NK-92 treated with Interleukin-12 subunit alpha and Interleukin-12 subunit beta, amount 100 ng/mL, for 24 hours (cell line): Measurements from ENCODE around the gene CSRP1.

Experiments
- DNase-seq: peaks from one replicate; lab custom pipeline; 2025; lab: John Stamatoyannopoulos, UW

The CSRP1 gene

DNA sequence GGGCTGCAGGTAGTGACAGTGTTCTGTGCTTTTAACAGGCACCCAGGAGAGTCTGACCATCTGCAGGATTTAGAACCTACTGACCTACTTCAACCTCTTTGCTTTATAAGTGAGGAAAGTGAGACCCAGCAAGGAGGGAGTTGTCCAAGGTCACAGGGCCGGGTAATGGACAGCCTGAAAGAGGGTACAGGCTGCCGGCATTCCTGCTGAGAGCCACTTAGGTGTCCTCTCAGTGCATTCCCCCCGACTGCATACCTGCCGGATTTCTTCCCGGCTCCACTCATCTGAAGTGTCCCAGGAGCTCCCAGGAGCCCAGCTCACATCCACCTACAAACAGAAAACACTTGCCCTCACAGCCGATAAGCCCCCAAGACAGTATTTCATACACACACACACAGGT, 51.8 kb downstream of the CSRP1 start:
- DNase-seq, result no peak

DNA sequence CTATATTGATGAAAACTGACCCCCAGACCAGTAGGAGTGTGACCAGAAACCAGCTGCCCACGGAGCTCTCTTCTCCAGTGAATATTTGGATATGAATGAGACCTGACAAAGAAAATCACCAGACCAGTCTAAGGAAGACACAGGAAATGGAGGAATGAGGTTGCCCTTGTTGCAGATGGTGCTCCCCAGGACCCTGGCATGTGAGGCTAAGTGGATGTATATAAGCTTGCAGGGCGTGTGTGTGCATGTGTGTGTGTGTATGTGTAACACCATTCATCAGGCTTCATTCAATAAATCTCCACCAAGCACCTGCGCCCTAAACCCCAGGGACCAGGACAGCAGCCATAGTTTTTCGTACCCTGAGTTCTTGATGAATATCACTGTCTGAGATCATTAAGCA, 52.3 kb downstream of the CSRP1 start:
- no peak for DNase-seq

DNA sequence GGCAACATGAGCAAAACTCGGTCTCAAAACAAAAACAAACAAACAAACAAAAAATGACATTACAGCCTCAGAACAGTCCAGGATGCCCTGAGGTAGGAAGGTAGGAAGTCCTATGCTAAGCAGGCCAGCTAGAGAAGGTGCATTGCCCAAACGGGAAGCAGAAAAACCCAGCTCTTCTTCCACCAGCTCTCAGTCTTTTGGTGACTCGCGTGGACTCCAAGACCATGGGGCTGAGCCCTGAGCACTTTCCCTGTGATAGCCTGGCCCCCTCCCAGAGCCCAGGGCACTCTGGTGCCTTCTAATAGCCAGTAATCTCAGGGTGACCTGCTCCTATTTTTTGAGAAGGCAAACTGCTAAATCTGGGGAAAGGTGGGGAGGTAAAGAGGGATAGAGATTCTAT, 54.1 kb downstream of the CSRP1 start:
- DNase-seq, result no peak

DNA sequence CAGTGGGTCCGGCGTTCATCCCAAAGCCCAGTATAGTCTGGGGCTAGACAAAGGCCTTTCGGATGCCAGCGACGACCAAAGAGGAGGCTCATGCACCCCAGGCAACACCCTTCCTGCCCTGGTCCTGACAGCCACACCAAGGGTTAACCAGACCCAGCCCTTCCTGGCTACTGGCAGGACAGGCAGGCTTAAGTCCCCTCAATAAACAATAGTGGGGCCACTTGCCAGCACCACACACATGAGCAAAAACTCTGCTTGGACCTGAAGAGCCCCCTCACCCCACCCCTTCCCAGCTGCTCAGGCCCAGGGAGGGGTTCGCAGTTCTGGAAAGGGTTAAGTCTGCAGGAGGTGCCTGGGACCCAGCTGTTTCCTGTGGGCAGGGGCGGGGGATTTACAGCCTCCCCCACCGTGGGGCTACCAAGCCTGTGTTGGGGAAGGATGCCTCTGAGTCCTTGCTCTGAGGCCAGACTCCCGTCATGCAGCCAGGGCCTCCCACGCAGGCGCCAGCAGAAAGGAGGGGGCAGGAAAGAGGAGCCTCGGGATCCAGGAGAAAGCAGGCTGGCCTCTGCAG, 56.1 kb downstream of the CSRP1 start:
- DNase-seq, result no peak

- DNase-seq, result no peak
Observed at GRCh38 chr1:201448990-201449389, 57.9 kb downstream of the CSRP1 start.

GRCh38 chr1:201447903-201448871, 58.7 kb downstream of the CSRP1 start:
- no peak for DNase-seq

DNA sequence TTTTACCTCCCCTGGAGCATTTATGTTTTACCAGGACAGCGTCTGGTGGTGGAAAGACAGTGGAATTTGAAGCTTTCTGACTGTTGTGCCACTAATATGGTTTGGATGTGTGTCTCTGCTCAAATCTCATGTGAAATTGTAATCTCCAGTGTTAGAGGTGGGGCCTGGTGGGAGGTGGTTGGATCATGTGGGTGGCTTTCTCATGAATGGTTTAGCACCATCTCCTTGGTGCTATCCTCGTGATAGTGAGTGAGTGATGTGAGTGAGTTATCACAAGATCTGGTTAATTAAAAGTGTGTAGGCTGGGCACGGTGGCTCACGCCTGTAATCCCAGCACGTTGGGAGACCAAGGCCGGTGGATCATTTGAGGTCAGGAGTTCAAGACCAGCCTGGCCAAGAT, 61.6 kb downstream of the CSRP1 start:
- DNase-seq, result no peak

- DNase-seq, result no peak
Observed at GRCh38 chr1:201444792-201445191, 62.1 kb downstream of the CSRP1 start.

GRCh38 chr1:201443747-201444146, 63.2 kb downstream of the CSRP1 start:
- DNase-seq, result no peak

DNA sequence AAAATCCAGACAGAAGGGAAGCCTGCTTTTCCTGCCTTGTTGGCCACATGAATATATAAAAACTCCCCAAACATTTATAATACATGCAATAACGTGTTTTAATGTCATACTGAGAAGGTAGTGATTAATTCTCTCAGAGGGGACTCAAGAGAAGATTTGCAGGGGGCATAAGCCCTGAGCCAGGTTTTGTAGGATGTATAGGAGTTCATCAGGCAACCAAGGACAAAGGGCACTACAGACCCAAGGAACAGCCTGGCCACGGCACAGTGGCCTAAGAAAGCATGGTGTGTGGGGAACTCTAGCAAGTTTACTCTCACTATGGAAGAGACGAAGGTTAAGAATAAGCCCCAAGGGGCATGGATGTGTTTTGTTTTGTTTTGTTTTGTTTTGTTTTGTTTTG, 70.0 kb downstream of the CSRP1 start:
- DNase-seq, result no peak

DNA sequence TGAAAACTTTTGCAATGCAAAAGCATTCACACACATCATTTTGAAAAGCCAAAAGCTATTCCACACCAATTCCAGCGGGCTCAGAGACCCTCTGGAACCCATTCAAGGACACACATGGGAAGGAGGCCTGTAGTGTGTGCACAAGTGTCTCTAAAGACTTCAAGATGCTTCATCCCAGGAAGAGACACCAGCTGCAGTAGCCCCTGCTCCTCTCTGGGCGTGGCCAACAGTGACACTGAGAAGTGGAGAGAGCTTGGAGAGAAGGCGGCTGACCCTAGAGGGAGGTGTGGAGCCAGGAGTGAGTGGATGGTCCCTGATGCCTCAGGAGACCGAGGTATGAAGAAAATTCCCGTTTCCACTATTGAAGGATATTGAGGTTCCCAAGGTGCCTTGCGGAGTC, 70.5 kb downstream of the CSRP1 start:
- DNase-seq, result no peak

GRCh38 chr1:201434266-201434665, 72.7 kb downstream of the CSRP1 start:
- DNase-seq, result no peak

GRCh38 chr1:201433609-201434008, 73.3 kb downstream of the CSRP1 start:
- DNase-seq, result no peak
